ENCODE data around the gene ADD1. TPM values are rescaled to one million over a fixed set of nuclear protein-coding genes. Genes with fewer than 3 reads are reported as not detected.

The ADD1 gene
- total and polyA plus RNA-seq, 8 donors: 262 to 331 (median 304) TPM

GRCh38 chr4:2923141-2923551 lies 79.5 kb downstream of the ADD1 start:
- no peaks in the 10 kb centered on the region for H3K27me3 ChIP-seq
- H3K36me3 ChIP-seq: peaks cover 0 to 69% of the 10 kb centered on the region in 2 donors
- H3K27ac ChIP-seq: peak overlapping the region in 1 of 2 donors; percentile 3
- intact Hi-C loops (cut with DNase I): no loop called here
- peak in 1 of 4 donors; percentile 31 for DNase-seq
- H3K4me1 ChIP-seq: peaks cover 12 to 20% of the 10 kb centered on the region in 2 donors
- H3K9me3 ChIP-seq: no peaks in the 10 kb centered on the region
- peak; percentile 41 for ATAC-seq
- TF ChIP-seq CTCF (IDR thresholded peaks at IDR 0.05): no peak
- H3K4me3 ChIP-seq: no peak overlapping the region

GRCh38 chr4:2923668-2924173 lies 80.1 kb downstream of the ADD1 start:
- Histone ChIP-seq H3K27ac (peak overlapping the region in 1 of 2 donors; percentile 3), H3K4me1 (peaks cover 12 to 26% of the 10 kb centered on the region in 2 donors), H3K4me3 (no peak overlapping the region), H3K36me3 (peaks cover 0 to 69% of the 10 kb centered on the region in 2 donors), H3K27me3 (no peaks in the 10 kb centered on the region), H3K9me3 (no peaks in the 10 kb centered on the region)
- TF ChIP-seq CTCF (IDR thresholded peaks at IDR 0.05): no peak
- intact Hi-C loops (cut with DNase I): no loop called here
- DNase-seq (peak in 1 of 4 donors; percentile 31), ATAC-seq (peak; percentile 10)

GRCh38 chr4:2924286-2924685 lies 80.6 kb downstream of the ADD1 start:
- no peaks in the 10 kb centered on the region for H3K27me3 ChIP-seq
- DNase-seq (peak in 1 of 4 donors; percentile 31), ATAC-seq (peak; percentile 62)
- no peak for TF ChIP-seq CTCF (IDR thresholded peaks at IDR 0.05)
- no peak overlapping the region for H3K4me3 ChIP-seq
- intact Hi-C loops (cut with DNase I): no loop called here
- H3K27ac ChIP-seq: peak overlapping the region in 1 of 2 donors; percentile 1
- peaks cover 12 to 28% of the 10 kb centered on the region in 2 donors for H3K4me1 ChIP-seq
- H3K36me3 ChIP-seq: peaks cover 0 to 72% of the 10 kb centered on the region in 2 donors
- no peaks in the 10 kb centered on the region for H3K9me3 ChIP-seq

GRCh38 chr4:2924765-2925301 lies 81.2 kb downstream of the ADD1 start:
- peaks cover 0 to 77% of the 10 kb centered on the region in 2 donors for H3K36me3 ChIP-seq

More at GRCh38 chr4:2924765-2925301, 81.2 kb downstream of the ADD1 start:
- ATAC-seq (peak; percentile 28), DNase-seq (peak in 1 of 4 donors; percentile 27)
- TF ChIP-seq CTCF (IDR thresholded peaks at IDR 0.05): no peak
- no peaks in the 10 kb centered on the region for H3K27me3 ChIP-seq
- H3K27ac ChIP-seq: peak overlapping the region in 1 of 2 donors; percentile 1
- H3K4me1 ChIP-seq: peaks cover 13 to 32% of the 10 kb centered on the region in 2 donors
- intact Hi-C loops (cut with DNase I): no loop called here
- no peak overlapping the region for H3K4me3 ChIP-seq
- H3K9me3 ChIP-seq: no peaks in the 10 kb centered on the region
